Measurements from ENCODE around the gene PPP1CC.
A peak's percentile ranks its signal among the peaks of the same experiment; 100 is the strongest.

Gene PPP1CC

DNA sequence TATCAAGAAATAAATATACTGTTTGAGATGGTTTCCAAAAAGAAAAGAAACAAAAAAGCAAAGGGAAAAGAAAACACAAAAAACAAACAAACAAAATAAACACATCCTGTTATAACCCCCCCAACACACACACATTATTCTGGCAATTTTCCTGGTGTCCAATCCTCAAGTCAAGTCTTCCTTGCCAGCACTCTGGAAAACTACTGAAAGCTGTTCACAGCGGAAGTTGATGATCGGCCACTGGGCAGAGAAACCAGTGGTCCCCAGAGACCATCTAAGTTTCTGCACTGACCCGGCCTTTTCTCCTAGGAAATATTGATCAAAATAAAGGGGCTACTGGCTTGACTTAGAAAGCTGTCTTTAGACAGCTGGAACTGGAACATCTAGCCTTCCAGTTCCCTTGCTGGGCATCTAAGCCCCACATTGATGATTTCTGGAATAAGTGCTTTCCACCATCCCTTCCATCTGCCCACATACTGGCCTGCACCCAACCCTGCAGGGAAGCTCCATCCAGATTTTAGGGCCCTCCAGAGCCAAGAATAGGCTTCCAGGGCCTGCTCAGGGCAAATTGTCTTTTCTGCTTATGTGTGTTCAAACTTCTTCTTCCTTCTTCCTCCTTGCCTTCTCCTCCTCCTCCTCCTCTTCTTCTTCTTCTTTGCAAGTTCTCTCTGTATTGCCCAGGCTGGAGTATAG is 11.6 kb upstream of the PPP1CC start:
- H3K27ac ChIP-seq: no peak overlapping the region
- no peak for TF ChIP-seq CTCF (conservative IDR thresholded peaks at IDR 0.05)

DNA sequence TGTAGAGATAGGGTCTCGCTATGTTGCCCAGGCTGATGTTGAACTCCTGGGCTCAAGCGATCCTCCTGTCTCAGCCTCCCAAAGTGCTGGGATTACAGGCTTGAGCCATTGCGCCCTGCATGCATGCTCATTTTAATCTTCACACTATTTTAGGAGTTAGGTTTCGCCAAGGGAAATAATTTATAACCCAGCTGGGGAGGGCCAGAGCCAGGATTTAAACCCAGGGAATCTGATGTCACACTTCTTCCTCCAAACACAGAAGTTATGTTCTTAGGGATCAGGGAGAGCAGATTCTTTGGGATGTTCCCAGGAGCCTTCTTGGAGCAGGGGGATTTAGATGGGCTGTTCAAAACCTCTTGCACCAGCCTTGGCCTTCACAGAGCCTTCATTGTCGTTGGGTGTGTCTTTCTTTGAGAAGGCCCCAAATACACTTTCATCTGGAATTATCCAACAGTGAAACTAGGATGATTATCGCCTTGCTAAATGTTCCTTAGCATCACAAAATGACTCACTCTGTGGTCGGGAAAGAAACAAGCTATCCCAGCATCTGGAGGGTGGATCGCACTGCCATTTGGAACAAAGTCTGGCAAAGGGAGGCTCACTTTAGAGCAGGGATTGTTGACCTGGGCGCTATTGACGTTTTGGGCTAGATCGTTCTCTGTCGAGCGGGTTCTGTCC is 8.2 kb upstream of the PPP1CC start:
- no peak overlapping the region for H3K27ac ChIP-seq
- no peak for TF ChIP-seq CTCF (conservative IDR thresholded peaks at IDR 0.05)

GRCh38 chr12:110746550-110746949 is 3.9 kb upstream of the PPP1CC start:
- no peak overlapping the region for H3K27ac ChIP-seq
- no peak for TF ChIP-seq CTCF (conservative IDR thresholded peaks at IDR 0.05)

DNA sequence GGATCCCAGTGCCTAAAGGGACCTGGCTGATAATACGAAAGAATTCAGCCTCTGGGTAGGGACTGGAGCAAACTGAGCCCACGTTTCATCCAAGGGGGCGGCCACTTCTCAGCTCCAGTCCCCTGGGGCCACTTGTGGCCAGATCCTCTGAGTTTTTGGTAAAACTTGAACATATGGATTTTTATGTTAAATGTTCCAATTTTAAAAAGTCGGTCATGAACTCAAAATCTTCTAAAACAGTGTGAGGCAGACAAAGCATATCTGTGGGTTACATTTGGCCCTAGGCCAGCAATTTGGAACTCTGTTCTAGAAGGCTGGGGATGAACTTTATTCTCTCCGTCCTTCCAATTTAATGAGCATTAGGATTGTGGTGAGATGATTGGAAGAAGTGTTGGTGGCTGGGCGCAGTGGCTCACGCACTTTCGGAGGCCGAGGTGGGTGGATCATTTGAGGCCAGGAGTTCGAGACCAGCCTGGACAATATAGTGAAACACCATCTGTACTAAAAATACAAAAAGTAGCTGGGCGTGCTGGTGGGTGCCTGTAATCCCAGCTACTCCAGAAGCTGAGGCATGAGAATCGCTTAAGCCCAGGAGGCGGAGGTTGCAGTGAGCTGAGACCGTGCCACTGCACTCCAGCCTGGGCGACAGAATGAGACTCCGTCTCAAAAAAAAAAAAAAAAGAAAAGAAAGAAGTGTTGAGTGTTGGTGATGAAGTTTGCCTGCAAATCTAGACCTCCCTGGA is 3.0 kb upstream of the PPP1CC start:
- TF ChIP-seq CTCF (conservative IDR thresholded peaks at IDR 0.05): no peak
- no peak overlapping the region for H3K27ac ChIP-seq

- TF ChIP-seq CTCF (conservative IDR thresholded peaks at IDR 0.05): no peak
- H3K27ac ChIP-seq: no peak overlapping the region
Measured at GRCh38 chr12:110744601-110745264, 2.0 kb upstream of the PPP1CC start.

DNA sequence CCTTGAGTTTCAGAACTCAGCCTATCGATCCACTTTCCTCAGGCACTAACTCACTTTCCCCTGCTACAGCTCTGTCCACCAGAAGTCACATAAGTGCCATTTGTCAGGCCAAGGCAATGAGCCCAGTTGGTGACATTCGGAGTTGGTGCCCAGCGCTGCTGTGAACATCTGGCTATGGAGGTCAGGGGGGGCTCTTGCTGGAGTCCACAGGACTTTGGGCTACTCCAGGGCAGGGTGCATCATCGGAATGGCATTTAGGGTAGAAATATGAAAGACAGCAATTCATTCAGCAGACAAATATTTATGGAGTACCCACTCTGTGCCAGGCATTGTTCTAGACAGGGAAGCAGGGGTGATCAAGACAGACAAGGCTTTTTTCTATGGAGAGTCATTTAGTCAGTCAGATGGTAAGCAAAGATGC is 1.5 kb upstream of the PPP1CC start:
- no peak overlapping the region for H3K27ac ChIP-seq
- no peak for TF ChIP-seq CTCF (conservative IDR thresholded peaks at IDR 0.05)

GRCh38 chr12:110743571-110744093 is 941 bp upstream of the PPP1CC start:
- no peak for TF ChIP-seq CTCF (conservative IDR thresholded peaks at IDR 0.05)
- peak overlapping the region; percentile 93 for H3K27ac ChIP-seq
